Astrocyte (in vitro differentiated cells and primary cell): ENCODE measurements around the gene LNX2.

Source experiments
- CTCF ChIP-seq: IDR thresholded peaks from 2 replicates; pipeline ENCODE4 v1.5.1; 2011; ENCODE audit warnings: low read depth, mild to moderate bottlenecking, inconsistent platforms, low read length, moderate library complexity; ENCODE audit not compliant: insufficient read depth
- EZH2 ChIP-seq: IDR thresholded peaks from 2 replicates; pipeline ENCODE4 v1.6.1; 2012; ENCODE audit warnings: mild to moderate bottlenecking, low read length, inconsistent platforms; ENCODE audit not compliant: insufficient read depth

GRCh38 chr13:27541386-27541785 lies 78.9 kb downstream of the LNX2 start:
- TF ChIP-seq EZH2, result no peak
- no peak for TF ChIP-seq CTCF
